K562 (cell line): Measurements from ENCODE around the gene ITPR3. TPM values are rescaled to one million over a fixed set of nuclear protein-coding genes. Genes with fewer than 3 reads are reported as not detected.

Experiments
- ATAC-seq: fragments of 200-7000 bp; cut with Tn5 transposase; 3 replicates; pipeline ENCODE4 v1.9.1; 2020; ENCODE audit warnings: moderate library complexity
- BruUV-seq: library from RNA; stranded (reverse); fragments of 400-500 nt; replicated peaks from 2 replicates; lab custom pipeline; 2021; lab: Mats Ljungman, UMichigan
- CTCF ChIA-PET: fragments of 300-600 bp; formaldehyde crosslinking; extraction: SDS; loops from one replicate; lab custom pipeline; 2021; ENCODE audit warnings: low intra/inter-chr PET ratio; lab: Yijun Ruan, JAX
- POLR2A ChIA-PET: fragments of 300-600, 350-650 bp; sonication (Branson Sonifier 250); formaldehyde crosslinking; extraction: SDS; loops from one replicate; lab custom pipeline; 2021; ENCODE audit warnings: antibody characterized with exemption, inconsistent platforms; lab: Yijun Ruan, JAX
- DNase-seq, 4 experiments: peaks; one replicate each; pipeline versions ENCODE4 v3.0.0 to v3.0.0-alpha.2; 2011 to 2018; ENCODE audit warnings: low spot score in 3 of 4, mixed read lengths in 3 of 4; ENCODE audit errors: extremely low read depth in 1 of 4
- FAIRE-seq: peaks from 2 replicates; lab custom pipeline; 2011; peaks lifted over from hg19 to GRCh38; lab: Jason Lieb, UNC
- H2AFZ ChIP-seq: 2 replicates; pipeline ENCODE4 v1.6.0; 2011; ENCODE audit warnings: low read depth, low read length, control low read depth, inconsistent platforms
- H3K27ac ChIP-seq: fragments of 200-600 bp; 3 replicates; pipeline ENCODE4 v1.8.0; 2011; ENCODE audit warnings: low read depth, mild to moderate bottlenecking, control low read depth, inconsistent platforms, low read length, moderate library complexity, mixed read lengths; ENCODE audit errors: extremely low read depth
- H3K27me3 ChIP-seq, 2 experiments: fragments of 300-600 bp in 1 of 2; 2 replicates in 1 of 2; 3 replicates in 1 of 2; pipeline versions ENCODE4 v1.6.0 to v1.8.0; 2011; ENCODE audit warnings: inconsistent platforms in 2 of 2, low read length in 2 of 2, mild to moderate bottlenecking in 1 of 2, mixed read lengths in 1 of 2, moderate library complexity in 1 of 2; ENCODE audit not compliant: control insufficient read depth in 2 of 2, insufficient read depth in 2 of 2
- H3K36me3 ChIP-seq: fragments of 300-600 bp; 3 replicates; pipeline ENCODE4 v1.8.0; 2011; ENCODE audit warnings: mild to moderate bottlenecking, low read length, inconsistent platforms; ENCODE audit not compliant: control insufficient read depth, insufficient read depth
- H3K4me1 ChIP-seq, 2 experiments: fragments of 200-600 bp in 1 of 2; replicated peaks in 1 of 2; 2 replicates in 1 of 2; 3 replicates in 1 of 2; pipeline versions ENCODE4 v1.5.1 to v1.8.0; 2011; ENCODE audit warnings: inconsistent platforms in 2 of 2, low read length in 2 of 2, mild to moderate bottlenecking in 1 of 2, mixed read lengths in 1 of 2, moderate library complexity in 1 of 2; ENCODE audit not compliant: control insufficient read depth in 2 of 2, insufficient read depth in 2 of 2
- H3K4me2 ChIP-seq: 2 replicates; pipeline ENCODE4 v1.6.1; 2011; ENCODE audit warnings: low read length, control low read depth, inconsistent platforms, mixed read lengths; ENCODE audit not compliant: insufficient read depth
- H3K4me3 ChIP-seq: fragments of 200-600 bp; sonication (generic), shearing (Covaris generic); 2 replicates; pipeline ENCODE4 v1.5.1; 2016; ENCODE audit warnings: control low read depth, inconsistent platforms
- H3K79me2 ChIP-seq: fragments of 200-600 bp; 3 replicates; pipeline ENCODE4 v1.8.0; 2011; ENCODE audit warnings: low read length, inconsistent platforms; ENCODE audit not compliant: control insufficient read depth, insufficient read depth
- H3K9ac ChIP-seq, 2 experiments: 2 replicates each; pipeline versions ENCODE4 v1.6.0 to v1.6.1; 2011; ENCODE audit warnings: low read depth in 2 of 2, low read length in 2 of 2, control low read depth in 1 of 2, inconsistent platforms in 1 of 2, mild to moderate bottlenecking in 1 of 2, mixed read lengths in 1 of 2; ENCODE audit not compliant: insufficient read depth in 1 of 2
- H3K9me1 ChIP-seq: one replicate; pipeline ENCODE4 v1.6.0; 2011; ENCODE audit warnings: inconsistent platforms, mild to moderate bottlenecking, low read length, moderate library complexity; ENCODE audit not compliant: control insufficient read depth, insufficient read depth
- H3K9me3 ChIP-seq: replicated peaks from 2 replicates; pipeline ENCODE4 v1.5.1; 2011; ENCODE audit warnings: low read depth, low read length, inconsistent platforms; ENCODE audit not compliant: control insufficient read depth, insufficient read depth
- H4K20me1 ChIP-seq: replicated peaks from 2 replicates; pipeline ENCODE4 v1.6.1; 2011; ENCODE audit warnings: low read length, inconsistent platforms, mixed read lengths; ENCODE audit not compliant: control insufficient read depth, insufficient read depth
- COPS2 ChIP-seq: fragments of 450-650 bp; conservative IDR thresholded peaks from 2 replicates; pipeline ENCODE4 v1.6.1; 2016; ENCODE audit warnings: mild to moderate bottlenecking, moderate library complexity
- GABPA ChIP-seq: fragments of 200-800 bp; sonication (Bioruptor generic); conservative IDR thresholded peaks from 2 replicates; pipeline ENCODE4 v1.6.1; 2016; ENCODE audit warnings: low read depth, missing genetic modification characterization, missing compliant biosample characterization
- HMGN3 ChIP-seq: IDR thresholded peaks from 2 replicates; pipeline ENCODE4 v1.6.1; 2011; ENCODE audit warnings: borderline replicate concordance, low read depth, mild to moderate bottlenecking, mixed read lengths, low read length; ENCODE audit not compliant: insufficient read length; ENCODE audit errors: extremely low read depth
- KDM4B ChIP-seq, 2 experiments: fragments of 450-650 bp in 1 of 2; sonication (generic) in 1 of 2; IDR thresholded peaks; 2 replicates each; pipeline ENCODE4 v1.6.1; 2016 to 2017; ENCODE audit warnings: borderline replicate concordance in 2 of 2, antibody characterized with exemption in 1 of 2, low read depth in 1 of 2, mild to moderate bottlenecking in 1 of 2
- MEIS2 ChIP-seq: fragments of 450-650 bp; IDR thresholded peaks from 2 replicates; pipeline ENCODE4 v1.6.1; 2014; ENCODE audit warnings: mild to moderate bottlenecking; ENCODE audit not compliant: partially characterized antibody
- WGBS: fragments of 100-300 bp; shearing (Covaris generic); methylation state at CpG from one replicate; pipeline ENCODE4 v1.1.6; 2016; ENCODE audit warnings: low coverage, mixed read lengths; ENCODE audit not compliant: insufficient coverage; ENCODE audit errors: missing lambda C conversion rate; 5-methylcytosine and 5-hydroxymethylcytosine counted together
- in situ Hi-C: fragments of 300-500 bp; cut with MboI; formaldehyde crosslinking; loops from 4 replicates; pipeline ENCODE4 v1.15.0; 2018; ENCODE audit warnings: inconsistent platforms, mixed read lengths
- intact Hi-C: fragments of 100-400 bp; cut with micrococcal nuclease; formaldehyde crosslinking; loops from 2 replicates; pipeline ENCODE4 v1.14.2; 2022
- polyA plus RNA-seq, 8 experiments: library from polyadenylated mRNA; depleted of rRNA in 4 of 8; stranded (reverse) in 5 of 8; unstranded in 3 of 8; fragments of >200 nt; fragmentation: Nextera tagmentation in 2 of 8; fragmentation: Illumina TruSeq in 1 of 8; extraction: Ambion mirVana in 2 of 8; extraction: Trizol in 1 of 8; gene quantifications; 2 replicates each; pipeline versions ENCODE4 v1.2.1 to v1.2.3, GENCODE V29; 2011 to 2014; ENCODE audit warnings: inconsistent platforms in 1 of 8, missing spikeins in 1 of 8
- total RNA-seq, 7 experiments: library from RNA; depleted of rRNA in 6 of 7; stranded (reverse); fragments of >200 nt in 6 of 7; fragmentation: Illumina TruSeq in 2 of 7; extraction: Trizol in 2 of 7; gene quantifications; 2 replicates each; pipeline versions ENCODE4 v1.2.1 to v1.2.3, GENCODE V29; 2011 to 2021; ENCODE audit warnings: low replicate concordance in 1 of 7
- TF ChIP-seq, protein P1 (sequence below): fragments of 250-450 bp; sonication (Bioruptor Pico); IDR thresholded peaks from 2 replicates; pipeline ENCODE4 v1.8.0; 2022; ENCODE audit warnings: moderate library complexity, mild to moderate bottlenecking, inconsistent platforms
- TF ChIP-seq, protein P2 (sequence below): fragments of 450-650 bp; IDR thresholded peaks from 2 replicates; pipeline ENCODE4 v1.6.1; 2016; ENCODE audit warnings: antibody characterized with exemption
- TF ChIP-seq, protein P3 (sequence below), 2 experiments: fragments of 450-650 bp in 1 of 2; sonication (generic) in 1 of 2; formaldehyde crosslinking in 1 of 2; IDR thresholded peaks; 2 replicates each; pipeline versions ENCODE4 v1.7.1 to v1.9.0; 2016 to 2022; ENCODE audit warnings: inconsistent platforms in 1 of 2, mild to moderate bottlenecking in 1 of 2, missing genetic modification reagents in 1 of 2

Gene ITPR3
- total and polyA plus RNA-seq, 9 of the 15 experiments (the other 6 are each of a cell fraction or from before 2014, with no cell fraction given): 0.39 to 35.7 (median 13.2) TPM

DNA sequence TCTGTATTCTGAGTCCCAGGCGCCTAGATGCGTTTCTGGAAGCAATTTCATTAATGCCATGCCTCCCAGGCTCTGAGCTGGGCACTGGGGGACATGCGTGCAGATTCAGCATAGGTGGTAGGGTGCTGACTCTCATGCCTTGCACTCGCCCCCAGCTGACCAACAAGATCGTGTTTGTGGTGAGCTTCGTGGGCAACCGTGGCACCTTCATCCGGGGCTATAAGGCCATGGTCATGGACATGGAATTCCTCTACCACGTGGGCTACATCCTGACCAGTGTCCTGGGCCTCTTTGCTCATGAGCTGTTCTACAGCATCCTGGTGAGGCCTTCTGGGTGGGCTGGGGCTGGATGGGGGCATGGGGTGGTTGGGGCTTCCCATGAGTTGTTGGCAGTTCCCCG lies 68.8 kb downstream of the ITPR3 start:
- Histone ChIP-seq H3K79me2 (no peaks in the 10 kb centered on the region), H3K4me1 (peaks cover 5 to 25% of the 10 kb centered on the region in 2 experiments; a peak in 4 of 5 replicates), H3K9me3 (no peaks in the 10 kb centered on the region), H3K9ac (no peak overlapping the region), H3K27me3 (no peaks in the 10 kb centered on the region), H3K9me1 (no peaks in the 10 kb centered on the region), H2AFZ (no peak overlapping the region), H3K27ac (no peak overlapping the region), H3K4me3 (no peak overlapping the region), H3K36me3 (peaks cover 98% of the 10 kb centered on the region; the same call in 2 of the 3 replicates), H4K20me1 (peaks cover 9% of the 10 kb centered on the region; the same call in 1 of the 2 replicates), H3K4me2 (no peak overlapping the region)
- in situ Hi-C loops: no loop called here
- DNase-seq (no peak), FAIRE-seq (no peak), ATAC-seq (no peak)
- ChIA-PET CTCF (no interaction called here), POLR2A (interaction anchor here (1.0 to 1.5 kb wide), 3 partner anchors 11 to 21 kb away, joined by 4 to 6 read pairs (median 5); partner anchors contain the start of gene UQCC2)
- TF ChIP-seq GABPA (tag): no peak
- TF ChIP-seq MEIS2: no peak
- TF ChIP-seq HMGN3: no peak
- TF ChIP-seq COPS2: no peak
- TF ChIP-seq KDM4B (IDR thresholded peaks at IDR 0.05; ENCODE audit: borderline replicate concordance in 2 of 2, low read depth in 1 of 2): no peak
- TF ChIP-seq, protein P1, sequence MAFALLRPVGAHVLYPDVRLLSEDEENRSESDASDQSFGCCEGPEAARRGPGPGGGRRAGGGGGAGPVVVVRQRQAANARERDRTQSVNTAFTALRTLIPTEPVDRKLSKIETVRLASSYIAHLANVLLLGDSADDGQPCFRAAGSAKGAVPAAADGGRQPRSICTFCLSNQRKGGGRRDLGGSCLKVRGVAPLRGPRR (CRISPR knock-in tag): no peak
- TF ChIP-seq, protein P2, sequence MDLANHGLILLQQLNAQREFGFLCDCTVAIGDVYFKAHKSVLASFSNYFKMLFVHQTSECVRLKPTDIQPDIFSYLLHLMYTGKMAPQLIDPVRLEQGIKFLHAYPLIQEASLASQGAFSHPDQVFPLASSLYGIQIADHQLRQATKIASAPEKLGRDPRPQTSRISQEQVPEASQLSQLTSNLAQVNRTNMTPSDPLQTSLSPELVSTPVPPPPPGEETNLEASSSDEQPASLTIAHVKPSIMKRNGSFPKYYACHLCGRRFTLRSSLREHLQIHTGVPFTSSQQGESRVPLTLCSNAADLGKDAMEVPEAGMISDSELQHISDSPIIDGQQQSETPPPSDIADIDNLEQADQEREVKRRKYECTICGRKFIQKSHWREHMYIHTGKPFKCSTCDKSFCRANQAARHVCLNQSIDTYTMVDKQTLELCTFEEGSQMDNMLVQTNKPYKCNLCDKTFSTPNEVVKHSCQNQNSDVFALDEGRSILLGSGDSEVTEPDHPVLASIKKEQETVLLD: no peak
- TF ChIP-seq, protein P3, sequence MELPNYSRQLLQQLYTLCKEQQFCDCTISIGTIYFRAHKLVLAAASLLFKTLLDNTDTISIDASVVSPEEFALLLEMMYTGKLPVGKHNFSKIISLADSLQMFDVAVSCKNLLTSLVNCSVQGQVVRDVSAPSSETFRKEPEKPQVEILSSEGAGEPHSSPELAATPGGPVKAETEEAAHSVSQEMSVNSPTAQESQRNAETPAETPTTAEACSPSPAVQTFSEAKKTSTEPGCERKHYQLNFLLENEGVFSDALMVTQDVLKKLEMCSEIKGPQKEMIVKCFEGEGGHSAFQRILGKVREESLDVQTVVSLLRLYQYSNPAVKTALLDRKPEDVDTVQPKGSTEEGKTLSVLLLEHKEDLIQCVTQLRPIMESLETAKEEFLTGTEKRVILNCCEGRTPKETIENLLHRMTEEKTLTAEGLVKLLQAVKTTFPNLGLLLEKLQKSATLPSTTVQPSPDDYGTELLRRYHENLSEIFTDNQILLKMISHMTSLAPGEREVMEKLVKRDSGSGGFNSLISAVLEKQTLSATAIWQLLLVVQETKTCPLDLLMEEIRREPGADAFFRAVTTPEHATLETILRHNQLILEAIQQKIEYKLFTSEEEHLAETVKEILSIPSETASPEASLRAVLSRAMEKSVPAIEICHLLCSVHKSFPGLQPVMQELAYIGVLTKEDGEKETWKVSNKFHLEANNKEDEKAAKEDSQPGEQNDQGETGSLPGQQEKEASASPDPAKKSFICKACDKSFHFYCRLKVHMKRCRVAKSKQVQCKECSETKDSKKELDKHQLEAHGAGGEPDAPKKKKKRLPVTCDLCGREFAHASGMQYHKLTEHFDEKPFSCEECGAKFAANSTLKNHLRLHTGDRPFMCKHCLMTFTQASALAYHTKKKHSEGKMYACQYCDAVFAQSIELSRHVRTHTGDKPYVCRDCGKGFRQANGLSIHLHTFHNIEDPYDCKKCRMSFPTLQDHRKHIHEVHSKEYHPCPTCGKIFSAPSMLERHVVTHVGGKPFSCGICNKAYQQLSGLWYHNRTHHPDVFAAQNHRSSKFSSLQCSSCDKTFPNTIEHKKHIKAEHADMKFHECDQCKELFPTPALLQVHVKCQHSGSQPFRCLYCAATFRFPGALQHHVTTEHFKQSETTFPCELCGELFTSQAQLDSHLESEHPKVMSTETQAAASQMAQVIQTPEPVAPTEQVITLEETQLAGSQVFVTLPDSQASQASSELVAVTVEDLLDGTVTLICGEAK (IDR thresholded peaks at IDR 0.05): no peak
- TF ChIP-seq, protein P3 (CRISPR knock-in tag; IDR thresholded peaks at IDR 0.05): no peak
- intact Hi-C loops: no loop called here
- 91% methylated on average over 10 of the region's 10 CpGs for WGBS
- BruUV-seq: no TSS peak
